ENCODE data around the gene PHACTR3.

PHACTR3 gene

GRCh38 chr20:59728722-59729430, 124.5 kb downstream of the PHACTR3 start:
- Mint-ChIP-seq H3K4me3 (no peak overlapping the region), H3K27me3 (ENCODE audit: low read depth) (peaks cover 49% of the 10 kb centered on the region), H3K36me3 (ENCODE audit: low read depth) (no peaks in the 10 kb centered on the region), H3K9me3 (peaks cover 2% of the 10 kb centered on the region), H3K27ac (no peak overlapping the region), H3K4me1 (peaks cover 6% of the 10 kb centered on the region)
- TF ChIP-seq, protein P1, sequence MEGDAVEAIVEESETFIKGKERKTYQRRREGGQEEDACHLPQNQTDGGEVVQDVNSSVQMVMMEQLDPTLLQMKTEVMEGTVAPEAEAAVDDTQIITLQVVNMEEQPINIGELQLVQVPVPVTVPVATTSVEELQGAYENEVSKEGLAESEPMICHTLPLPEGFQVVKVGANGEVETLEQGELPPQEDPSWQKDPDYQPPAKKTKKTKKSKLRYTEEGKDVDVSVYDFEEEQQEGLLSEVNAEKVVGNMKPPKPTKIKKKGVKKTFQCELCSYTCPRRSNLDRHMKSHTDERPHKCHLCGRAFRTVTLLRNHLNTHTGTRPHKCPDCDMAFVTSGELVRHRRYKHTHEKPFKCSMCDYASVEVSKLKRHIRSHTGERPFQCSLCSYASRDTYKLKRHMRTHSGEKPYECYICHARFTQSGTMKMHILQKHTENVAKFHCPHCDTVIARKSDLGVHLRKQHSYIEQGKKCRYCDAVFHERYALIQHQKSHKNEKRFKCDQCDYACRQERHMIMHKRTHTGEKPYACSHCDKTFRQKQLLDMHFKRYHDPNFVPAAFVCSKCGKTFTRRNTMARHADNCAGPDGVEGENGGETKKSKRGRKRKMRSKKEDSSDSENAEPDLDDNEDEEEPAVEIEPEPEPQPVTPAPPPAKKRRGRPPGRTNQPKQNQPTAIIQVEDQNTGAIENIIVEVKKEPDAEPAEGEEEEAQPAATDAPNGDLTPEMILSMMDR (IDR thresholded peaks at IDR 0.05; ENCODE audit: unreplicated experiment in 3 of 3), result no peak

DNA sequence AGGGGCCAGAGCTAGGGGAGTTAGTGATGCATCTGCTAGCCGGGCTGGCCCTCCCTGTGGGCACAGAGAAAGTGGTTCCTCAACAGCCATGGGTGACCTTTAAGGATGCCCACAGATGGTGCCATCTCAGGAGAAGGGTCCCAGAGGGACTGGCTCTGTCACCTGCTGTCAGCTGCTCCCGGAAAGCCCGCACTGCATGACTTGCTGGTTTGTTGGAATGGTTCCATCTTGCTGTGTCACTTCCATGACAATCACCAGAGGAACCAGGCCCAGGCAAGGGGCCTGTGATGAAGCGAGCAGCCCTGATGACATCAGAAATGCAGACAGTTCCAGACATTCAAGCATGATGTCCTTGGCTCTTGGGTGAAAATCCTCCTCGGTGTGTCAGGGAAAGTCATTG, 125.2 kb downstream of the PHACTR3 start:
- peaks cover 2% of the 10 kb centered on the region for H3K9me3 Mint-ChIP-seq
- H3K4me3 Mint-ChIP-seq, result no peak overlapping the region
- peaks cover 43% of the 10 kb centered on the region for H3K27me3 Mint-ChIP-seq (ENCODE audit: low read depth)
- TF ChIP-seq, protein P1 (IDR thresholded peaks at IDR 0.05; ENCODE audit: unreplicated experiment in 3 of 3), result no peak
- H3K27ac Mint-ChIP-seq, result no peak overlapping the region
- peaks cover 6% of the 10 kb centered on the region for H3K4me1 Mint-ChIP-seq
- no peaks in the 10 kb centered on the region for H3K36me3 Mint-ChIP-seq (ENCODE audit: low read depth)

- Mint-ChIP-seq H3K4me1 (peaks cover 6% of the 10 kb centered on the region), H3K27ac (peak overlapping the region in 1 of 3 experiments; percentile 58), H3K4me3 (no peak overlapping the region), H3K9me3 (peaks cover 2% of the 10 kb centered on the region), H3K36me3 (ENCODE audit: low read depth) (no peaks in the 10 kb centered on the region), H3K27me3 (ENCODE audit: low read depth) (peaks cover 31% of the 10 kb centered on the region)
- TF ChIP-seq, protein P1 (IDR thresholded peaks at IDR 0.05; ENCODE audit: unreplicated experiment in 3 of 3), result no peak
Measured at GRCh38 chr20:59730722-59731121, 126.4 kb downstream of the PHACTR3 start.

GRCh38 chr20:59731376-59731775, 127.0 kb downstream of the PHACTR3 start:
- peaks cover 6% of the 10 kb centered on the region for H3K4me1 Mint-ChIP-seq
- H3K9me3 Mint-ChIP-seq, result peaks cover 2% of the 10 kb centered on the region
- no peak overlapping the region for H3K4me3 Mint-ChIP-seq
- peak overlapping the region in 2 of 3 experiments; percentile 52 to 58 for H3K27ac Mint-ChIP-seq
- no peaks in the 10 kb centered on the region for H3K36me3 Mint-ChIP-seq (ENCODE audit: low read depth)
- peaks cover 24% of the 10 kb centered on the region for H3K27me3 Mint-ChIP-seq (ENCODE audit: low read depth)
- TF ChIP-seq, protein P1 (IDR thresholded peaks at IDR 0.05; ENCODE audit: unreplicated experiment in 3 of 3), result no peak

GRCh38 chr20:59733351-59733750, 129.0 kb downstream of the PHACTR3 start:
- TF ChIP-seq, protein P1 (IDR thresholded peaks at IDR 0.05; ENCODE audit: unreplicated experiment in 3 of 3), result no peak
- H3K4me3 Mint-ChIP-seq, result no peak overlapping the region
- peaks cover 6% of the 10 kb centered on the region for H3K4me1 Mint-ChIP-seq
- H3K9me3 Mint-ChIP-seq, result peaks cover 2% of the 10 kb centered on the region
- no peaks in the 10 kb centered on the region for H3K36me3 Mint-ChIP-seq (ENCODE audit: low read depth)
- H3K27ac Mint-ChIP-seq, result no peak overlapping the region
- peaks cover 29% of the 10 kb centered on the region for H3K27me3 Mint-ChIP-seq (ENCODE audit: low read depth)

DNA sequence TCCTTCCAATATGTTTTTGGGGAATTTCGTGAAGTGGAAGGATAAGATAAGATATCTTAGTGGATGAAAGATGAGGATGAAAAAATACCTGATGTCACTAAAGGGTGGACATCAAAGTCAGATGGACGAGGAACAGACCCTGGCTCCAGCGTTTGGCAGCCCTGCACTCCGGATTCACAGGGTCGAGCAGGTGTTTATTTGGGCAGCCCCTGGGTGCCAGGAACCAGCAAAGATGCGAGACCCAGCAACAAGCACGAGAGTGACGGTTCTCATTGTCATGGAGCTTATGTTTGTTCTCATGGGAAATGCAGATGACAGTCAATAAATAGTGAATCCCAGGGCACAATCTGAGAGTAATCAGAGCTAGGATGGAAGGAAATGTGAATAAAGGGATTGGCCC, 131.1 kb downstream of the PHACTR3 start:
- Mint-ChIP-seq H3K4me1 (peaks cover 6% of the 10 kb centered on the region), H3K9me3 (no peaks in the 10 kb centered on the region), H3K27ac (no peak overlapping the region), H3K36me3 (ENCODE audit: low read depth) (no peaks in the 10 kb centered on the region), H3K27me3 (ENCODE audit: low read depth) (peaks cover 30% of the 10 kb centered on the region), H3K4me3 (no peak overlapping the region)
- TF ChIP-seq, protein P1 (IDR thresholded peaks at IDR 0.05; ENCODE audit: unreplicated experiment in 3 of 3), result no peak
